Measurements from ENCODE around the gene CAMKMT. TPM values are rescaled to one million over a fixed set of nuclear protein-coding genes. Genes with fewer than 3 reads are reported as not detected.

The CAMKMT gene
- total RNA-seq, 2 experiments from 2014 or later: 11.2 to 12.7 TPM

DNA sequence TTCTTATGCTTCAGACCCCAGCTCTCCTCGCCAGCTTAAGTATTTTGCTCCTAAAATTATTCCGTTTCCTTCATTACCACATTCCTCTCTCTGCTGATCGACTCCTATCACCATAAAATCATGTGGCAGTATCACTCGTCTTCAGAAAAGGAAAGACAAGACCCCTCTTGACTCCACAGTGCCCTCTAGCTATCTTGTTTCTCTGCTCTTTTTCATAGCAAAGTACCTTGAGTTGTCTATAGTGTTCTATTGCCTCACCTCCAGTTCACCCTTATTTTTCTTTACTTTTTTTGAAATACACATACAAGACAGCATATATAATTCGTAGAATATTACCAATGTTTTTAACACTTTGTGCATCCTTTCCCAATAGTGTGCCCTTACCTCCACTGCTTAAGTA, 306.6 kb downstream of the CAMKMT start:
- H3K27ac Mint-ChIP-seq: no peak overlapping the region
- CTCF ChIA-PET: interaction anchor here (0.9 to 2.4 kb wide), 6 partner anchors 84 to 188 kb away, joined by 3 to 14 read pairs (median 4); no protein-coding TSS in a partner anchor
- POLR2A ChIA-PET: interaction anchor here (0.7 kb wide), 1 partner anchor 12 kb away, joined by 3 read pairs; no protein-coding TSS in a partner anchor
- no peaks in the 10 kb centered on the region for H3K36me3 Mint-ChIP-seq (ENCODE audit: low read depth)
- no peaks in the 10 kb centered on the region for H3K27me3 Mint-ChIP-seq (ENCODE audit: low read depth)
- DNase-seq (no peak), ATAC-seq (no peak)
- no peak overlapping the region for H3K4me3 Mint-ChIP-seq
- no peaks in the 10 kb centered on the region for H3K4me1 Mint-ChIP-seq (ENCODE audit: low read depth)
- no peaks in the 10 kb centered on the region for H3K9me3 Mint-ChIP-seq (ENCODE audit: insufficient read depth)

- POLR2A ChIA-PET: no interaction called here
These were observed 309.5 kb downstream of the CAMKMT start for GRCh38 chr2:44671276-44671675.

GRCh38 chr2:44671916-44672315, 310.2 kb downstream of the CAMKMT start:
- Mint-ChIP-seq H3K4me3 (no peak overlapping the region), H3K9me3 (ENCODE audit: insufficient read depth) (no peaks in the 10 kb centered on the region), H3K36me3 (ENCODE audit: low read depth) (no peaks in the 10 kb centered on the region), H3K27me3 (ENCODE audit: low read depth) (peaks cover 6% of the 10 kb centered on the region), H3K4me1 (ENCODE audit: low read depth) (peaks cover 3% of the 10 kb centered on the region), H3K27ac (no peak overlapping the region)
- no peak for DNase-seq
- CTCF ChIA-PET: interaction anchor here (1.3 kb wide), 1 partner anchor 193 kb away, joined by 7 read pairs; no protein-coding TSS in a partner anchor
- POLR2A ChIA-PET: no interaction called here
- ATAC-seq: no peak

More at GRCh38 chr2:44671276-44671675, 309.5 kb downstream of the CAMKMT start:
- ATAC-seq (no peak), DNase-seq (no peak)
- Mint-ChIP-seq H3K4me1 (ENCODE audit: low read depth) (peaks cover 3% of the 10 kb centered on the region), H3K27ac (no peak overlapping the region), H3K9me3 (ENCODE audit: insufficient read depth) (no peaks in the 10 kb centered on the region), H3K27me3 (ENCODE audit: low read depth) (peaks cover 6% of the 10 kb centered on the region), H3K4me3 (no peak overlapping the region), H3K36me3 (ENCODE audit: low read depth) (no peaks in the 10 kb centered on the region)
- CTCF ChIA-PET: interaction anchor here (1.8 kb wide), 1 partner anchor 192 kb away, joined by 6 read pairs; no protein-coding TSS in a partner anchor

DNA sequence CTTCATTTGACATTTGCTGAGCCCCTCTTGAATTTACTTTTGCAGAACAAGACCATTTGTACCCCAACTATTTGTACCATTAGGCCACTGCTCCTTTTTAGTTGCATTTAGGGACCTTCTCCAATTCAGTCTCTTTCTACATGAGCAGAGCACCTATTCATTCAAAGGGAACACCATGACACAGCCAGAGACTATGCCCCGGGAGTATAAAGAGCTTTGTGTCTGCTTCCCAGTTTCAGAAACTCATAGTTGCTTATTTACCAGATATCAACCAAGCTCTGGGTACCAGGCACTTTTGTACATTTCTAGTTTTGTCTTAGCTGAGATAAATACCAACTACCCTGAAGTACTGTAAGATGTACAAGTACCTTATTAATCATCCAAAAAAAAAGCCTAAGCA, 310.7 kb downstream of the CAMKMT start:
- H3K4me1 Mint-ChIP-seq (ENCODE audit: low read depth): peaks cover 3% of the 10 kb centered on the region
- CTCF ChIA-PET: interaction anchor here (1.3 kb wide), 1 partner anchor 193 kb away, joined by 7 read pairs; no protein-coding TSS in a partner anchor
- H3K27ac Mint-ChIP-seq: no peak overlapping the region
- H3K27me3 Mint-ChIP-seq (ENCODE audit: low read depth): peaks cover 6% of the 10 kb centered on the region
- POLR2A ChIA-PET: no interaction called here
- H3K36me3 Mint-ChIP-seq (ENCODE audit: low read depth): no peaks in the 10 kb centered on the region
- ATAC-seq (no peak), DNase-seq (no peak)
- H3K4me3 Mint-ChIP-seq: no peak overlapping the region
- no peaks in the 10 kb centered on the region for H3K9me3 Mint-ChIP-seq (ENCODE audit: insufficient read depth)

- ChIA-PET POLR2A (no interaction called here), CTCF (interaction anchor here (1.2 to 1.4 kb wide), 2 partner anchors 115 to 195 kb away, joined by 3 to 5 read pairs; no protein-coding TSS in a partner anchor)
- ATAC-seq: peak; percentile 39
These were observed 312.9 kb downstream of the CAMKMT start for GRCh38 chr2:44674473-44675284.

GRCh38 chr2:44676379-44676778, 314.6 kb downstream of the CAMKMT start:
- H3K4me1 Mint-ChIP-seq (ENCODE audit: low read depth): peaks cover 3% of the 10 kb centered on the region
- POLR2A ChIA-PET: no interaction called here
- peaks cover 6% of the 10 kb centered on the region for H3K27me3 Mint-ChIP-seq (ENCODE audit: low read depth)
- H3K36me3 Mint-ChIP-seq (ENCODE audit: low read depth): no peaks in the 10 kb centered on the region
- H3K27ac Mint-ChIP-seq: no peak overlapping the region
- no peak for ATAC-seq
- H3K4me3 Mint-ChIP-seq: no peak overlapping the region
- no peaks in the 10 kb centered on the region for H3K9me3 Mint-ChIP-seq (ENCODE audit: insufficient read depth)
- DNase-seq: no peak
- CTCF ChIA-PET: interaction anchor here (1.8 kb wide), 1 partner anchor 197 kb away, joined by 4 read pairs; no protein-coding TSS in a partner anchor

More at GRCh38 chr2:44674473-44675284, 312.9 kb downstream of the CAMKMT start:
- no peaks in the 10 kb centered on the region for H3K9me3 Mint-ChIP-seq (ENCODE audit: insufficient read depth)
- peaks cover 3% of the 10 kb centered on the region for H3K4me1 Mint-ChIP-seq (ENCODE audit: low read depth)
- no peak overlapping the region for H3K27ac Mint-ChIP-seq
- H3K36me3 Mint-ChIP-seq (ENCODE audit: low read depth): no peaks in the 10 kb centered on the region
- DNase-seq: peak; percentile 40
- no peak overlapping the region for H3K4me3 Mint-ChIP-seq
- H3K27me3 Mint-ChIP-seq (ENCODE audit: low read depth): peaks cover 6% of the 10 kb centered on the region

DNA sequence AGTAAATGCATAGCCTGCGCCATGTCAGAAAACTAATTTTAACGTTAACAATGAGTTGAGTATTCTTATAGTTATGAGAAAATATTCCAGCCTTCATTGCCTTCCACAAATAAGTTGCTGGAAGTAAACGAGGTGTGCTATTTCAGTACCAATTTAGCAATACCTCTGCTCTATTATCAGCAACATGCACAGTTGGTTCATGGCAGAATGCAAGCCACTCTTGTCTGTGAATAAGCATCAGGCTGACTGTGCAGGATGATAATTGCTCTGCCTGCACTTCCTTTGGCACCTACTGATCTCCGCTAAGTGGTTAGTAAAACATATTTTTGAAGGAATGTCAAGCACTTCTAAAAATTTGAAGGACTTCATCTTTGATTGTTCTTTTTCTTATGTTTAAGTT, 317.8 kb downstream of the CAMKMT start:
- ATAC-seq: no peak
- H3K9me3 Mint-ChIP-seq (ENCODE audit: insufficient read depth): no peaks in the 10 kb centered on the region
- POLR2A ChIA-PET: no interaction called here

GRCh38 chr2:44679990-44680389, 318.2 kb downstream of the CAMKMT start:
- ATAC-seq: no peak
- Mint-ChIP-seq H3K4me1 (ENCODE audit: low read depth) (no peaks in the 10 kb centered on the region), H3K9me3 (ENCODE audit: insufficient read depth) (no peaks in the 10 kb centered on the region), H3K27ac (no peak overlapping the region), H3K27me3 (ENCODE audit: low read depth) (no peaks in the 10 kb centered on the region), H3K4me3 (no peak overlapping the region), H3K36me3 (ENCODE audit: low read depth) (no peaks in the 10 kb centered on the region)
- ChIA-PET CTCF (no interaction called here), POLR2A (no interaction called here)
- no peak for DNase-seq

More for the DNA sequence above, 317.8 kb downstream of the CAMKMT start:
- no peaks in the 10 kb centered on the region for H3K4me1 Mint-ChIP-seq (ENCODE audit: low read depth)
- no peak for DNase-seq
- CTCF ChIA-PET: no interaction called here
- no peaks in the 10 kb centered on the region for H3K27me3 Mint-ChIP-seq (ENCODE audit: low read depth)
- H3K36me3 Mint-ChIP-seq (ENCODE audit: low read depth): no peaks in the 10 kb centered on the region
- H3K4me3 Mint-ChIP-seq: no peak overlapping the region
- no peak overlapping the region for H3K27ac Mint-ChIP-seq

DNA sequence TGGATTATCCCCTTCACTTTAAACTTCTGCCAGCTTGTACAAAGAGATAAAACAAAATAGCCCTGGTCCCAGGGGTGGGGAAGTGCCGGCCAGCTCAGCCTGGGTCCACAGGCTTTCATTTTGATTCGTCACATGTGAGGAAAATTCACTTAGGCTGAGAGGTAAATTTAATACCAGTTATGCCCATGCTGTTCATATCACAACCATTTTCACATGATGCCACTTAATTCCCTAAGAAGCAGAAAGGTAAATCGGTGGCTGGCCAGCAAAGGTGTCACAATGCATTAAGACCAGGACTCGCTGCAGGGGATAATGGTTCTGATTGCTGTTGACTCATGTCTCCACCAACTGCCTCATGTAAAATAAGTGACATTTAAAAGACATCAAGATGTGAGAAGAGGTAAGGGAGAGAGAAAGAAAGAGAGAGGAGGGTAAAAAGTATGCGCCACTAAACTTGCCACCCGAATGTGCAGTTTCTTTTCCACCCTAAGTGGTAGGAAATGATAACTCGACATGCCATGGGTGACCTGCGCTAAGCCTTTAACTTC, 318.8 kb downstream of the CAMKMT start:
- no peak overlapping the region for H3K27ac Mint-ChIP-seq
- POLR2A ChIA-PET: no interaction called here
- no peaks in the 10 kb centered on the region for H3K27me3 Mint-ChIP-seq (ENCODE audit: low read depth)
- CTCF ChIA-PET: no interaction called here
- DNase-seq: no peak
- no peak overlapping the region for H3K4me3 Mint-ChIP-seq
- H3K9me3 Mint-ChIP-seq (ENCODE audit: insufficient read depth): no peaks in the 10 kb centered on the region
- no peaks in the 10 kb centered on the region for H3K36me3 Mint-ChIP-seq (ENCODE audit: low read depth)
- H3K4me1 Mint-ChIP-seq (ENCODE audit: low read depth): no peaks in the 10 kb centered on the region
- no peak for ATAC-seq

GRCh38 chr2:44680983-44681531, 319.3 kb downstream of the CAMKMT start:
- Mint-ChIP-seq H3K27ac (no peak overlapping the region), H3K4me3 (no peak overlapping the region), H3K9me3 (ENCODE audit: insufficient read depth) (no peaks in the 10 kb centered on the region), H3K27me3 (ENCODE audit: low read depth) (no peaks in the 10 kb centered on the region), H3K4me1 (ENCODE audit: low read depth) (no peaks in the 10 kb centered on the region), H3K36me3 (ENCODE audit: low read depth) (no peaks in the 10 kb centered on the region)
- no peak for DNase-seq
- no peak for ATAC-seq
- POLR2A ChIA-PET: no interaction called here
- CTCF ChIA-PET: no interaction called here

DNA sequence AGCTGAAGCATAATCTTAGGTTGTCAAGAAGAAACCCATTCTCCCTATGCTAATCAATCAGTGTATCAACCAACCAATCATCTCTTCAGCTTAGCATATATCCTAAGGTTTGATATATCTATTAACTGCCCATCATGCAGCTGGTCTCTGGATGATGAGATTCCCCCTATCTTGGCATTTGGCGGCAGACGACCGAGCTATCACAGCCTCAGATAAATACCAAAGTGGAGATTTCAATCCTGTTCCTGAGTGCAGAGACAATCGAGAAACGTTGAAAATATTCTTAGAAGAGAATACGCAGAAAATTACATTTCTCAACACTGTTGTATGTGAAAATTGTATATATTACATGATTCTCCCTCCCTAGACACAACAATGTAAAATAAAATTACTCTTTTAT, 320.7 kb downstream of the CAMKMT start:
- H3K4me3 Mint-ChIP-seq: no peak overlapping the region
- DNase-seq: no peak
- POLR2A ChIA-PET: no interaction called here
- CTCF ChIA-PET: no interaction called here
- H3K36me3 Mint-ChIP-seq (ENCODE audit: low read depth): no peaks in the 10 kb centered on the region
- ATAC-seq: no peak
- no peaks in the 10 kb centered on the region for H3K27me3 Mint-ChIP-seq (ENCODE audit: low read depth)
- H3K9me3 Mint-ChIP-seq (ENCODE audit: insufficient read depth): no peaks in the 10 kb centered on the region
- no peaks in the 10 kb centered on the region for H3K4me1 Mint-ChIP-seq (ENCODE audit: low read depth)
- no peak overlapping the region for H3K27ac Mint-ChIP-seq

GRCh38 chr2:44684559-44684958, 322.8 kb downstream of the CAMKMT start:
- ChIA-PET POLR2A (no interaction called here), CTCF (no interaction called here)
- H3K36me3 Mint-ChIP-seq (ENCODE audit: low read depth): no peaks in the 10 kb centered on the region
- H3K4me3 Mint-ChIP-seq: no peak overlapping the region
- no peaks in the 10 kb centered on the region for H3K9me3 Mint-ChIP-seq (ENCODE audit: insufficient read depth)
- no peak for DNase-seq
- H3K4me1 Mint-ChIP-seq (ENCODE audit: low read depth): no peaks in the 10 kb centered on the region
- no peak for ATAC-seq
- no peak overlapping the region for H3K27ac Mint-ChIP-seq
- H3K27me3 Mint-ChIP-seq (ENCODE audit: low read depth): no peaks in the 10 kb centered on the region

Data from activated CD8-positive, alpha-beta T cell treated with anti-CD3 and anti-CD28 coated beads, Interleukin-2, amount 10 ng/mL, durations not matched to agents 7 days and 5 days (primary cell).